GM12801 (cell line): ENCODE measurements around the gene HPGDS.

Experiments used
- CTCF ChIP-seq: IDR thresholded peaks from one replicate; pipeline ENCODE4 v1.5.1; 2011; ENCODE audit warnings: control low read depth; ENCODE audit not compliant: insufficient read length; ENCODE audit errors: extremely low read depth

The HPGDS gene

DNA sequence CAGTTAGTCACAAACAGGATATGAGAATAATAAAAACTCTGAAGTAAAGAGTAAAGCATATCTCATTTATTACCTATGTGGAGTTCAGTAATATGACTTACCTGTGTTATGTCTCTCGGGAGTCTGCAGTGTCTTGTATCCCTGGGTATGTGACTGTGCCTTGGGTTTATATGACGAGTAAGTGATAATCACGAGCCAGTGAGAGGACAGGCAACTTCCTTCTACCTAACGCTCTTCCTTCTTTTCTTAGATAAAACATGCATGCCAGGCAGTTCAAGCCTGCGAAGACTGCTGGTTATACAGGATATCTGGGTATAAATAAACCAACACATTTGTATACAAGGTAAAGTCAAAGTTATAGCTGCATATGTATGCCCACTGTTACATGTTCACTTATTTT is at the start of gene HPGDS:
Gene HPGDS (minus strand): TSS at position 143 of the 400 bp plus-strand sequence. CDS start 8,207 bp downstream, outside the sequence.
- TF ChIP-seq CTCF, result no peak

- TF ChIP-seq CTCF, result no peak
Measured at GRCh38 chr4:94390804-94391410, 48.3 kb upstream of the HPGDS start.

- TF ChIP-seq CTCF, result no peak
Measured at GRCh38 chr4:94389595-94390267, 47.1 kb upstream of the HPGDS start.

- TF ChIP-seq CTCF, result no peak
Measured at GRCh38 chr4:94378047-94378446, 35.4 kb upstream of the HPGDS start.

DNA sequence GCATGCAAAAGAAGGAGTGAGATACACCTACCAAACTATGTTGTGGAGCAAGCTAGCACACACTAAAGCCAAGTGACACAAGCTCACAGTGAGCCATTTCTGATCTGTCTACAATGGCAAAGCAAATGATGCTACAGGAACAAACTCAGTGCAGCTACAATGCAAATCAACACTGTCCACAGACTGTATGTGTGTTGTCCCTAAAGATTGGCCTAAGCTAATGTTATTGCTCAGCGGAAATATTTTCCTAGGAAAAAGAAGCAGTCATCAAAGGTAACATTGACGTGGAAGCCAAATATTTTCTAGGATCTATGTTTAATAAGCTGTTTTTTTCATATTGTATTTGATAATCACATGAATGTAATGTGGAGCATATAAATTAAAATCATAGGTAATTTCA is 34.7 kb upstream of the HPGDS start:
- no peak for TF ChIP-seq CTCF

DNA sequence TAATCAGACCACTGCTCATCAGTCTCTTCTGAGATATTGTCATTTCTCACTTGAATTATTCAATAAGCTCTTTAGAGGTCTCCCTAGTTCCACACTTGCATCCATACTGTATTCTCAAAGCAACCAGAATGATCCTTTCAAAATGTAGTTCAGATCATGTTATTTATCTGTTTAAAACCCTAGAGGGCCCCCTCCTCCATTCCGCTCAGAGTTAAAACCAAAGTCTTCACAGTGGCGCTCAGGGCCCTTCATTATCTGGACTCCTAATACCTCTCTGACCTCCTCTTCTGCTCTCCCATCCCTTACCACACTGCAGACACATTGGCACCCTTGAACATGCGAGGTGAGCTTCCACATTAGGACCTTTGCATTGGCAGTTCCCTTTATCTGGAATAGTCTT is 32.7 kb upstream of the HPGDS start:
- TF ChIP-seq CTCF, result no peak

DNA sequence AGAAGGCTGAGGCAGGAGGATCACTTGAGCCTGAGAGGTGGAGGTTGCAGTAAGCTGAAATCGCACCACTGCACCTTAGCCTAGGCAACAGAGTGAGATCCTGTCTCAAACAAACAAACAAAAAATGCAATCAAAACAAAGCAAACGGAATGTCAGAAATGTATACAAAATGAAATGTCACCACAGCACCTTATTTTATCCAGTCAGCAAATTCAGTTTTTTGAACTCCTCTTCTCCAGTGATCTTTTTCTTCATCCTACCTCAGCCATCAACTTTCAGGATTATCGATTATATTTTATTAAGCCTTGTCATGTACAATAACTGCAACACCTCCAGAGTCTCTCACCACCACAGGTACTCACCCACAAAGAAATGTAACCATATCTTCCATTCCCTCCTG is 31.1 kb upstream of the HPGDS start:
- TF ChIP-seq CTCF, result no peak
